NT2/D1 (cell line): ENCODE measurements around the gene CCDC150.

ENCODE experiments used
- SUZ12 ChIP-seq: IDR thresholded peaks from 2 replicates; pipeline ENCODE4 v1.6.1; 2011; ENCODE audit not compliant: insufficient read length, insufficient read depth; ENCODE audit errors: extremely low read depth
- YY1 ChIP-seq: IDR thresholded peaks from 2 replicates; pipeline ENCODE4 v1.6.1; 2011; ENCODE audit not compliant: insufficient read length, insufficient read depth
- ZNF274 ChIP-seq: IDR thresholded peaks from 2 replicates; pipeline ENCODE4 v1.6.1; 2011; ENCODE audit warnings: mild to moderate bottlenecking, low read depth, low read length

DNA sequence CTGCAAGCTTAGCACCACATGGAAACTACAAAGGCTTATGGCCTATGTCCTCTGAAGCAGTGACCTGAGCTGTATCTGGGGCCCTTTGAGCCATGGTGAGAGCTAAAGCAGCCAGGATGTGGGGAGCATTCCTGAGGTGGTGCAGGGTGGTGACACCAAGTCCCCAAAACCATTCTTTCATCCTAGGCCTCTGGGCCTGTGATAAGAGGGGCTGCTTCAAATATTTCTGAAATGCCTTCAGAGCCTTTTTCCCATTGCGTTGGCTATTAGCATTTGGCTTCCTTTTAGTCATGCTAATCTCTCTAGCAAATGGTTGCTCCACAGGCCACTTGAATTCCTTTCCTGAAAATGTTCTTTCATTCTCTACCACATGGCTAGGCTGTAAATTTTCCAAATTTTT lies 13.4 kb downstream of the CCDC150 start:
- TF ChIP-seq ZNF274 (no peak), SUZ12 (no peak), YY1 (no peak)
